ENCODE data around the gene SLC26A1. TPM values are rescaled to one million over a fixed set of nuclear protein-coding genes. Genes with fewer than 3 reads are reported as not detected.

Gene SLC26A1
- total RNA-seq, 4 donors from 2014 or later: 0.09 to 0.12 TPM; not detected in 2

- DNase-seq (ENCODE audit: low spot score) (no peak), ATAC-seq (ENCODE audit: low FRiP score) (no peak)
- no peak for TF ChIP-seq CTCF (IDR thresholded peaks at IDR 0.05)
Observed at GRCh38 chr4:956531-957230, 36.5 kb downstream of the SLC26A1 start.

GRCh38 chr4:955931-956381 lies 37.2 kb downstream of the SLC26A1 start:
- no peak for TF ChIP-seq CTCF (IDR thresholded peaks at IDR 0.05)
- no peak for DNase-seq (ENCODE audit: low spot score)
- ATAC-seq (ENCODE audit: low FRiP score): no peak

GRCh38 chr4:955161-955921 lies 37.9 kb downstream of the SLC26A1 start:
- no peak for ATAC-seq (ENCODE audit: low FRiP score)
- no peak for DNase-seq (ENCODE audit: low spot score)
- no peak for TF ChIP-seq CTCF (IDR thresholded peaks at IDR 0.05)

- ATAC-seq (ENCODE audit: low FRiP score): no peak
- no peak for DNase-seq (ENCODE audit: low spot score)
- no peak for TF ChIP-seq CTCF (IDR thresholded peaks at IDR 0.05)
Observed at GRCh38 chr4:954211-955020, 38.8 kb downstream of the SLC26A1 start.

GRCh38 chr4:953574-953915 lies 39.7 kb downstream of the SLC26A1 start:
- DNase-seq (ENCODE audit: low spot score): no peak
- TF ChIP-seq CTCF (IDR thresholded peaks at IDR 0.05): no peak
- no peak for ATAC-seq (ENCODE audit: low FRiP score)

GRCh38 chr4:952881-953573 lies 40.2 kb downstream of the SLC26A1 start:
- DNase-seq (ENCODE audit: low spot score): no peak
- no peak for ATAC-seq (ENCODE audit: low FRiP score)
- no peak for TF ChIP-seq CTCF (IDR thresholded peaks at IDR 0.05)

All from omental fat pad (tissue), 4 donors.